Kidney (tissue), 14 donors: ENCODE measurements around the gene N4BP3. TPM values are rescaled to one million over a fixed set of nuclear protein-coding genes. Genes with fewer than 3 reads are reported as not detected.

Experiments
- DNase-seq, 5 donors: peaks; one replicate each; pipeline ENCODE4 v3.0.0-alpha.2; 2013 to 2020
- FAIRE-seq: peaks from 2 replicates; lab custom pipeline; 2012; peaks lifted over from hg19 to GRCh38; lab: Jason Lieb, UNC
- H3K27ac ChIP-seq, 2 donors: one replicate each; pipeline ENCODE4 v1.7.0; 2013; ENCODE audit warnings: low read depth in 2 of 2, low read length in 2 of 2, inconsistent platforms in 1 of 2
- H3K27me3 ChIP-seq: one replicate; pipeline ENCODE4 v1.7.1; 2013; ENCODE audit warnings: low read length, inconsistent platforms; ENCODE audit not compliant: control insufficient read depth, insufficient read depth
- H3K36me3 ChIP-seq, 3 donors: one replicate each; pipeline versions ENCODE4 v1.7.0 to v1.7.1; 2013; ENCODE audit warnings: low read length in 3 of 3, control low read depth in 1 of 3, inconsistent platforms in 1 of 3; ENCODE audit not compliant: insufficient read depth in 3 of 3, control insufficient read depth in 2 of 3
- H3K4me1 ChIP-seq, 3 donors: one replicate each; pipeline versions ENCODE4 v1.7.0 to v1.7.1; 2013; ENCODE audit warnings: low read length in 3 of 3, inconsistent platforms in 1 of 3, low read depth in 1 of 3; ENCODE audit not compliant: control insufficient read depth in 2 of 3, insufficient read depth in 2 of 3
- H3K4me3 ChIP-seq, 3 donors: one replicate each; pipeline versions ENCODE4 v1.7.0 to v1.8.1; 2013; ENCODE audit warnings: low read length in 3 of 3, control low read depth in 1 of 3, inconsistent platforms in 1 of 3
- H3K9ac ChIP-seq, 3 donors: one replicate each; pipeline versions ENCODE4 v1.7.0 to v1.7.1; 2013; ENCODE audit warnings: low read length in 3 of 3, control low read depth in 1 of 3, inconsistent platforms in 1 of 3
- H3K9me3 ChIP-seq, 3 donors: one replicate each; pipeline versions ENCODE4 v1.7.0 to v1.7.1; 2013; ENCODE audit warnings: low read length in 3 of 3, control low read depth in 1 of 3, inconsistent platforms in 1 of 3; ENCODE audit not compliant: control insufficient read depth in 2 of 3, insufficient read depth in 1 of 3
- CTCF ChIP-seq: IDR thresholded peaks from 3 replicates; pipeline ENCODE4 v1.5.1; 2012; ENCODE audit warnings: mild to moderate bottlenecking, moderate library complexity, borderline replicate concordance; ENCODE audit not compliant: insufficient read depth; ENCODE audit errors: extremely low read depth
- intact Hi-C: fragments of 100-400 bp; cut with DNase I; formaldehyde crosslinking; loops from one replicate; pipeline ENCODE4 v1.11.1; 2022
- polyA plus RNA-seq: library from polyadenylated mRNA; stranded (reverse); fragments of 350-450 nt; fragmentation: Illumina TruSeq; extraction: RNeasy Lipid Tissue Mini Kit (QIAGEN cat#74804); gene quantifications from one replicate; pipeline ENCODE4 v1.2.3, GENCODE V29; 2014; ENCODE audit warnings: low read depth, low replicate concordance; ENCODE audit not compliant: insufficient read depth
- total RNA-seq: library from RNA; stranded (reverse); fragmentation: NEBNext Ultra II Directional; extraction: Animal tissue kit (Norgen Biotek cat#: 25700); gene quantifications from one replicate; pipeline ENCODE4 v1.2.1, GENCODE V29; 2021
- donor health status: control.
- donor health status: control.
- donor health status: control.
- donor health status: control.
- donor health status: control.
- donor health status: DM: yes; HTN: yes; CAD: no.
- donor health status: Normal renal cell carcinoma (clear cell type).

Gene N4BP3
- total and polyA plus RNA-seq, 2 donors from 2014 or later: 2.4 to 5.6 TPM

GRCh38 chr5:178119915-178120606 is 6.7 kb downstream of the N4BP3 start:
- no peak for TF ChIP-seq CTCF
- Histone ChIP-seq H3K4me1 (peaks cover 0 to 13% (median 0%) of the 10 kb centered on the region in 3 donors), H3K4me3 (no peak overlapping the region), H3K27me3 (no peaks in the 10 kb centered on the region), H3K36me3 (no peaks in the 10 kb centered on the region), H3K9me3 (no peaks in the 10 kb centered on the region), H3K27ac (no peak overlapping the region), H3K9ac (no peak overlapping the region)
- DNase-seq (no peak), FAIRE-seq (no peak)
- intact Hi-C loops: no loop called here

- peak; percentile 35 for TF ChIP-seq CTCF
- Histone ChIP-seq H3K4me3 (no peak overlapping the region), H3K36me3 (no peaks in the 10 kb centered on the region), H3K9ac (no peak overlapping the region), H3K27me3 (no peaks in the 10 kb centered on the region), H3K4me1 (peaks cover 0 to 11% (median 0%) of the 10 kb centered on the region in 3 donors), H3K9me3 (no peaks in the 10 kb centered on the region), H3K27ac (no peak overlapping the region)
- intact Hi-C loops: no loop called here
- DNase-seq (peak; percentile 92 to 96 (median 93)), FAIRE-seq (no peak)
These were observed 7.5 kb downstream of the N4BP3 start for GRCh38 chr5:178120607-178121357.

GRCh38 chr5:178121391-178122276 is 8.3 kb downstream of the N4BP3 start:
- Histone ChIP-seq H3K36me3 (no peaks in the 10 kb centered on the region), H3K4me3 (no peak overlapping the region)

More at GRCh38 chr5:178121391-178122276, 8.3 kb downstream of the N4BP3 start:
- TF ChIP-seq CTCF: no peak
- DNase-seq: peak in 2 of 5 donors; percentile 55 to 59
- Histone ChIP-seq H3K9me3 (no peaks in the 10 kb centered on the region), H3K4me1 (peaks cover 0 to 11% (median 0%) of the 10 kb centered on the region in 3 donors), H3K9ac (no peak overlapping the region), H3K27me3 (no peaks in the 10 kb centered on the region), H3K27ac (no peak overlapping the region)
- FAIRE-seq: no peak
- intact Hi-C loops: no loop called here
